Umbilical cord (tissue), 2 donors: ENCODE data around the gene ACOT7. TPM values are rescaled to one million over a fixed set of nuclear protein-coding genes. Genes with fewer than 3 reads are reported as not detected.
A peak's percentile ranks its signal among the peaks of the same experiment; 100 is the strongest.

ENCODE experiments used
- DNase-seq: peaks from one replicate; pipeline ENCODE4 v3.0.0-alpha.2; 2015; ENCODE audit warnings: low spot score
- total RNA-seq: library from RNA; depleted of rRNA; stranded (reverse); fragments of >200 nt; gene quantifications from one replicate; pipeline ENCODE4 v1.2.3, GENCODE V29; 2014; ENCODE audit warnings: low replicate concordance; ENCODE audit not compliant: insufficient read depth

The ACOT7 gene
- total RNA-seq, 1 donor from 2014 or later, result 7.5 TPM

GRCh38 chr1:6360517-6361070 lies 33.0 kb downstream of the ACOT7 start:
- DNase-seq, result no peak

- no peak for DNase-seq
These were observed 33.5 kb downstream of the ACOT7 start for GRCh38 chr1:6360117-6360496.

GRCh38 chr1:6359216-6360116 lies 34.1 kb downstream of the ACOT7 start:
- DNase-seq, result peak; percentile 81

GRCh38 chr1:6358757-6359201 lies 34.8 kb downstream of the ACOT7 start:
- DNase-seq, result peak; percentile 77

GRCh38 chr1:6358144-6358624 lies 35.4 kb downstream of the ACOT7 start:
- no peak for DNase-seq

- DNase-seq, result no peak
These were observed 36.2 kb downstream of the ACOT7 start for GRCh38 chr1:6357243-6357936.

GRCh38 chr1:6355621-6356020 lies 37.9 kb downstream of the ACOT7 start:
- DNase-seq, result no peak

GRCh38 chr1:6354659-6355317 lies 38.8 kb downstream of the ACOT7 start:
- no peak for DNase-seq

- no peak for DNase-seq
These were observed 39.5 kb downstream of the ACOT7 start for GRCh38 chr1:6353955-6354658.

- peak; percentile 68 for DNase-seq
These were observed 40.0 kb downstream of the ACOT7 start for GRCh38 chr1:6353619-6353954.

- no peak for DNase-seq
These were observed 41.4 kb downstream of the ACOT7 start for GRCh38 chr1:6352138-6352563.

GRCh38 chr1:6351480-6352137 lies 42.0 kb downstream of the ACOT7 start:
- DNase-seq, result no peak

GRCh38 chr1:6350416-6351088 lies 43.0 kb downstream of the ACOT7 start:
- no peak for DNase-seq

GRCh38 chr1:6349254-6349943 lies 44.2 kb downstream of the ACOT7 start:
- DNase-seq, result no peak

GRCh38 chr1:6348511-6349191 lies 44.9 kb downstream of the ACOT7 start:
- DNase-seq, result no peak

GRCh38 chr1:6347641-6348487 lies 45.7 kb downstream of the ACOT7 start:
- DNase-seq, result no peak

GRCh38 chr1:6345460-6345859 lies 48.1 kb downstream of the ACOT7 start:
- DNase-seq, result no peak

GRCh38 chr1:6345009-6345408 lies 48.6 kb downstream of the ACOT7 start:
- DNase-seq, result no peak
